ENCODE data around the gene GPC6. TPM values are rescaled to one million over a fixed set of nuclear protein-coding genes. Genes with fewer than 3 reads are reported as not detected.

Gene GPC6
- total and polyA plus RNA-seq, 2 experiments from 2014 or later, result 26.0 to 92.8 TPM

DNA sequence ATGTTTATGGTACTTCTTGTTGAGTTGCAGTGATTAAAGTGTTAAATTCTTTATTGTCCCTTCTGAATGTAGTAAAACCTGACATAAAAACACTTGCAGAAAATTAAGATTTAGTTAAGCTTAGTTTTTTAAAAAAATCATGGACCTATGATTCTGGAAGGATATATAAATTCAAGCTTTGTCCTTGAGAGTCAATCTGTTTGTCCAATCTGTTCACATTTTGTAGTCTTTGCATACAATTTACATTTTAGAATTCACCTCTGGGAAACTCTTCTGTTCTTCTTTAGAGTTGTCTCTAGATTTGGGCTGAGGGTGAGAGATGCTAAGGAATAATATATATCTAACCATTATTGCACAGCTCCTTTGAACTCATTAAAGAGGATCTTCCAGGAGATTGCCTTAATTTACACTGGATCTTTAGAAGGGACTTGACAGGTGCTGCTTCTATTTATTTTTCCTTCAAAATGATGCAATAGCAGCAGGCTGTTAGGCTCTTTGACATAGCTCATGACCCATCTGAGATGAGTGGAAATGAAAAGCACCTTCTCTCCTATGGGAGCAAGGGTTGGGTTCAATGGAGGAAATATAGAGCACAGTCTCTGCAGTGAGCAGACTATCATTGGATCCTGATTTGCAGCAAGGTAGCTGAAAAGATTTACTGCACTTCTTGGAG is 433.9 kb downstream of the GPC6 start:
- H2AFZ ChIP-seq, result no peak overlapping the region
- no peak for DNase-seq (ENCODE audit: low spot score)
- no peaks in the 10 kb centered on the region for H3K4me1 ChIP-seq (ENCODE audit: insufficient read depth)
- no peak overlapping the region for H3K27ac ChIP-seq
- H3K36me3 ChIP-seq (replicated peaks; ENCODE audit: insufficient read depth, low read depth), result peaks cover 4% of the 10 kb centered on the region
- no peaks in the 10 kb centered on the region for H3K9me2 ChIP-seq (replicated peaks; ENCODE audit: insufficient read depth)
- no peak for TF ChIP-seq EZH2phosphoT487 (IDR thresholded peaks at IDR 0.05; ENCODE audit: low read depth, severe bottlenecking, unreplicated experiment)
- TF ChIP-seq, protein P1, sequence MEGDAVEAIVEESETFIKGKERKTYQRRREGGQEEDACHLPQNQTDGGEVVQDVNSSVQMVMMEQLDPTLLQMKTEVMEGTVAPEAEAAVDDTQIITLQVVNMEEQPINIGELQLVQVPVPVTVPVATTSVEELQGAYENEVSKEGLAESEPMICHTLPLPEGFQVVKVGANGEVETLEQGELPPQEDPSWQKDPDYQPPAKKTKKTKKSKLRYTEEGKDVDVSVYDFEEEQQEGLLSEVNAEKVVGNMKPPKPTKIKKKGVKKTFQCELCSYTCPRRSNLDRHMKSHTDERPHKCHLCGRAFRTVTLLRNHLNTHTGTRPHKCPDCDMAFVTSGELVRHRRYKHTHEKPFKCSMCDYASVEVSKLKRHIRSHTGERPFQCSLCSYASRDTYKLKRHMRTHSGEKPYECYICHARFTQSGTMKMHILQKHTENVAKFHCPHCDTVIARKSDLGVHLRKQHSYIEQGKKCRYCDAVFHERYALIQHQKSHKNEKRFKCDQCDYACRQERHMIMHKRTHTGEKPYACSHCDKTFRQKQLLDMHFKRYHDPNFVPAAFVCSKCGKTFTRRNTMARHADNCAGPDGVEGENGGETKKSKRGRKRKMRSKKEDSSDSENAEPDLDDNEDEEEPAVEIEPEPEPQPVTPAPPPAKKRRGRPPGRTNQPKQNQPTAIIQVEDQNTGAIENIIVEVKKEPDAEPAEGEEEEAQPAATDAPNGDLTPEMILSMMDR (IDR thresholded peaks at IDR 0.05; ENCODE audit: poor library complexity), result no peak
- TF ChIP-seq EZH2 (IDR thresholded peaks at IDR 0.05; ENCODE audit: borderline replicate concordance), result no peak
- peaks cover 2% of the 10 kb centered on the region for H3K79me2 ChIP-seq
- H3K9me3 ChIP-seq (ENCODE audit: low read depth), result no peaks in the 10 kb centered on the region
- no peak overlapping the region for H3K4me2 ChIP-seq
- H3K27me3 ChIP-seq, result no peaks in the 10 kb centered on the region
- no peak overlapping the region for H3K4me3 ChIP-seq
- no peaks in the 10 kb centered on the region for H4K20me1 ChIP-seq (ENCODE audit: insufficient read depth, poor library complexity, severe bottlenecking)

DNA sequence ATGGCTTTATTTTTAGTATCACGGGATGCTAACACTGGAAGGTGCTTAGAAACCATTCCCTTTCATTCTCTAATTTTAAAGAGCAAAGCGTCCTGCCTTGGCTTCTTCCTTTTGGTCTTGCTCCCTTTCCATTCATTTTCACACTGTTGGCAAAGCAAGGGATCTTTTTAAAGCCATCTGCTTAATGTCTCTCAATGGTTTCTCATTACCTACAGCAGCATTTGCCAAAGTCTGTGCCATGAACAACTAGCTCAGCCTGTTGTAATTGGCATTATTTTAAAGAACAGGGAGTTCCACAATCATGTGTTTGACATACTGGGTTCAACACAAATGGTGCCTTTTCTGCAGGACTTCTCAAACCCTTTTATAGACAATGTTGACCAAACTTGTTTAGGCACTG is 444.3 kb downstream of the GPC6 start:
- Histone ChIP-seq H3K79me2 (no peaks in the 10 kb centered on the region), H3K9me2 (replicated peaks; ENCODE audit: insufficient read depth) (no peaks in the 10 kb centered on the region), H3K36me3 (replicated peaks; ENCODE audit: insufficient read depth, low read depth) (no peaks in the 10 kb centered on the region), H3K27me3 (no peaks in the 10 kb centered on the region), H3K4me1 (ENCODE audit: insufficient read depth) (no peaks in the 10 kb centered on the region), H3K9me3 (ENCODE audit: low read depth) (no peaks in the 10 kb centered on the region), H4K20me1 (ENCODE audit: insufficient read depth, poor library complexity, severe bottlenecking) (no peaks in the 10 kb centered on the region), H2AFZ (no peak overlapping the region), H3K4me3 (no peak overlapping the region), H3K27ac (no peak overlapping the region), H3K4me2 (no peak overlapping the region)
- WGBS (ENCODE audit: low lambda C conversion rate, missing lambda C conversion rate), result 98% methylated on average over 2 of the region's 2 CpGs
- DNase-seq (ENCODE audit: low spot score), result no peak
- TF ChIP-seq EZH2phosphoT487 (IDR thresholded peaks at IDR 0.05; ENCODE audit: low read depth, severe bottlenecking, unreplicated experiment) (no peak), EZH2 (IDR thresholded peaks at IDR 0.05; ENCODE audit: borderline replicate concordance) (no peak)

DNA sequence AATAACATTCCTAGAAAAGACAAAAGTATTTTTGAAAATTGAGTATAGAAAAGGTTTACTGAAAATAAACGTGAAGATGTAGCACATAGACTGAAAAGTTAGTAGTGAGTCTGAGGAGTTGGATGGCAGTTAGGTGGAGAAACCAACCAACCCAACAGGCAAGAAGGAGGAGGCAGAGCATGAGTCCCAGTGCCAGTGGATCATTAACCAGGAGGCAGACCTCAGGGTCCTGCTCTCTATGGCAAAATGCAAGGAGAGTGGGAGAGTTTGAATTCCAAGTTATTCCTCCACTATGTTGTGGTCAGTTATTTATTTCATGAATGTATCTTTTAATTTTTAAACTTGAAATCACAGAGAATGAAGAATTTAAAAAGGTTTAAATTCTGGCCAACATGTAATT is 446.4 kb downstream of the GPC6 start:
- Histone ChIP-seq H3K36me3 (replicated peaks; ENCODE audit: insufficient read depth, low read depth) (no peaks in the 10 kb centered on the region), H3K27ac (no peak overlapping the region), H3K4me2 (no peak overlapping the region), H3K9me2 (replicated peaks; ENCODE audit: insufficient read depth) (no peaks in the 10 kb centered on the region), H3K9me3 (ENCODE audit: low read depth) (no peaks in the 10 kb centered on the region), H2AFZ (no peak overlapping the region), H4K20me1 (ENCODE audit: insufficient read depth, poor library complexity, severe bottlenecking) (no peaks in the 10 kb centered on the region), H3K4me1 (ENCODE audit: insufficient read depth) (no peaks in the 10 kb centered on the region), H3K79me2 (no peaks in the 10 kb centered on the region), H3K27me3 (no peaks in the 10 kb centered on the region), H3K4me3 (no peak overlapping the region)
- WGBS (ENCODE audit: low lambda C conversion rate, missing lambda C conversion rate), result 100% methylated on average over 1 of the region's 1 CpG
- no peak for DNase-seq (ENCODE audit: low spot score)
- TF ChIP-seq EZH2 (IDR thresholded peaks at IDR 0.05; ENCODE audit: borderline replicate concordance), result no peak
- TF ChIP-seq EZH2phosphoT487 (IDR thresholded peaks at IDR 0.05; ENCODE audit: low read depth, severe bottlenecking, unreplicated experiment), result no peak
- TF ChIP-seq, protein P1 (IDR thresholded peaks at IDR 0.05; ENCODE audit: poor library complexity), result no peak

DNA sequence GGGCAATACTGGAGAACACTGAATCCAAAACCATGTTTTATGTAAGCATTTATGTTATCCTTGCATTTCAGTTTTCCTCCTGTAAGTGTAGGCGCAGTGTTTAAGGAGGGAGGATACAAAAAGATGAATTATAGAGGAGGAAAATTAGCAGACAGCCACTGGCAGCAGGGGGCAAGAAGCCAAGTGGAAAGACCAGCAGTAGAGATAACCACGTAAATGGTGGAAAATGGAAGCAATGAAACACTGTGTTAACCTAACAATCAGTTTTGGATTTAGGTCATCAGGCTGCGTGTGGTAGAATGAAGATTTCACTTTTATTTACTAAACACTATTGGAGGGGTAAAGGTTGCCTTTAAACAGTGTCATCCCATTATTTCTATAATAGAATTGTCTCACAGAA is 447.3 kb downstream of the GPC6 start:
- no peaks in the 10 kb centered on the region for H3K9me3 ChIP-seq (ENCODE audit: low read depth)
- H3K79me2 ChIP-seq, result no peaks in the 10 kb centered on the region
- no peaks in the 10 kb centered on the region for H3K27me3 ChIP-seq
- H3K36me3 ChIP-seq (replicated peaks; ENCODE audit: insufficient read depth, low read depth), result no peaks in the 10 kb centered on the region
- H2AFZ ChIP-seq, result no peak overlapping the region
- H3K27ac ChIP-seq, result no peak overlapping the region
- H4K20me1 ChIP-seq (ENCODE audit: insufficient read depth, poor library complexity, severe bottlenecking), result no peaks in the 10 kb centered on the region
- no peak overlapping the region for H3K4me3 ChIP-seq
- H3K9me2 ChIP-seq (replicated peaks; ENCODE audit: insufficient read depth), result no peaks in the 10 kb centered on the region
- no peak for DNase-seq (ENCODE audit: low spot score)
- H3K4me1 ChIP-seq (ENCODE audit: insufficient read depth), result no peaks in the 10 kb centered on the region
- TF ChIP-seq EZH2phosphoT487 (IDR thresholded peaks at IDR 0.05; ENCODE audit: low read depth, severe bottlenecking, unreplicated experiment) (no peak), EZH2 (IDR thresholded peaks at IDR 0.05; ENCODE audit: borderline replicate concordance) (no peak)
- TF ChIP-seq, protein P1 (IDR thresholded peaks at IDR 0.05; ENCODE audit: poor library complexity), result no peak
- 87% methylated on average over 3 of the region's 3 CpGs for WGBS (ENCODE audit: low lambda C conversion rate, missing lambda C conversion rate)
- H3K4me2 ChIP-seq, result no peak overlapping the region
